ENCODE data around the gene PTGFRN.
A peak's percentile ranks its signal among the peaks of the same experiment; 100 is the strongest.

The PTGFRN gene

GRCh38 chr1:116889380-116889779 is 20.3 kb upstream of the PTGFRN start:
- no peak for DNase-seq (ENCODE audit: low spot score)

GRCh38 chr1:116891396-116892079 is 18.2 kb upstream of the PTGFRN start:
- no peak for DNase-seq (ENCODE audit: low spot score)

GRCh38 chr1:116895073-116895472 is 14.6 kb upstream of the PTGFRN start:
- DNase-seq (ENCODE audit: low spot score) = no peak

GRCh38 chr1:116899529-116899928 is 10.2 kb upstream of the PTGFRN start:
- no peak for DNase-seq (ENCODE audit: low spot score)

- no peak for DNase-seq (ENCODE audit: low spot score)
Observed at GRCh38 chr1:116900471-116901365, 9.0 kb upstream of the PTGFRN start.

GRCh38 chr1:116902027-116902426 is 7.7 kb upstream of the PTGFRN start:
- DNase-seq (ENCODE audit: low spot score) = no peak

- no peak for DNase-seq (ENCODE audit: low spot score)
Observed at GRCh38 chr1:116902723-116903383, 6.9 kb upstream of the PTGFRN start.

- DNase-seq (ENCODE audit: low spot score) = no peak
Observed at GRCh38 chr1:116904791-116905320, 4.9 kb upstream of the PTGFRN start.

GRCh38 chr1:116906812-116907211 is 2.9 kb upstream of the PTGFRN start:
- DNase-seq (ENCODE audit: low spot score) = no peak

GRCh38 chr1:116907351-116907750 is 2.4 kb upstream of the PTGFRN start:
- DNase-seq (ENCODE audit: low spot score) = no peak

- no peak for DNase-seq (ENCODE audit: low spot score)
Observed at GRCh38 chr1:116908266-116908665, 1.4 kb upstream of the PTGFRN start.

GRCh38 chr1:116908820-116909511 is 750 bp upstream of the PTGFRN start:
- DNase-seq (ENCODE audit: low spot score) = no peak

GRCh38 chr1:116910379-116911187 is 867 bp downstream of the PTGFRN start:
- DNase-seq (ENCODE audit: low spot score) = peak; percentile 17

- peak; percentile 23 for DNase-seq (ENCODE audit: low spot score)
Observed at GRCh38 chr1:116911188-116911553, 1.5 kb downstream of the PTGFRN start.

- DNase-seq (ENCODE audit: low spot score) = no peak
Observed at GRCh38 chr1:116911779-116912469, 2.2 kb downstream of the PTGFRN start.

- DNase-seq (ENCODE audit: low spot score) = no peak
Observed at GRCh38 chr1:116912846-116913245, 3.1 kb downstream of the PTGFRN start.

GRCh38 chr1:116913941-116914340 is 4.2 kb downstream of the PTGFRN start:
- DNase-seq (ENCODE audit: low spot score) = no peak

- no peak for DNase-seq (ENCODE audit: low spot score)
Observed at GRCh38 chr1:116914667-116915066, 5.0 kb downstream of the PTGFRN start.

- no peak for DNase-seq (ENCODE audit: low spot score)
Observed at GRCh38 chr1:116915086-116915661, 5.5 kb downstream of the PTGFRN start.

GRCh38 chr1:116916002-116916401 is 6.3 kb downstream of the PTGFRN start:
- DNase-seq (ENCODE audit: low spot score) = no peak

All from RKO (cell line).